Mucosa of descending colon (tissue), 3 donors: ENCODE results near the gene LRRTM4. TPM values are rescaled to one million over a fixed set of nuclear protein-coding genes. Genes with fewer than 3 reads are reported as not detected.

Experiments
- ATAC-seq: fragments of 200-7000 bp; cut with Tn5 transposase; one replicate; pipeline ENCODE4 v1.9.1; 2020; ENCODE audit warnings: mild to moderate bottlenecking, moderate library complexity
- DNase-seq, 3 donors: peaks; one replicate each; pipeline ENCODE4 v3.0.0-alpha.2; 2020
- H3K36me3 ChIP-seq: fragments of 200-600 bp; one replicate; pipeline ENCODE4 v1.8.0; 2021; ENCODE audit warnings: low read depth, mild to moderate bottlenecking
- H3K4me1 ChIP-seq: fragments of 200-600 bp; one replicate; pipeline ENCODE4 v1.8.0; 2021; ENCODE audit warnings: low read depth, mild to moderate bottlenecking
- H3K4me3 ChIP-seq: fragments of 200-600 bp; one replicate; pipeline ENCODE4 v1.8.0; 2021; ENCODE audit warnings: mild to moderate bottlenecking
- H3K9me3 ChIP-seq: fragments of 200-600 bp; one replicate; pipeline ENCODE4 v1.8.0; 2021; ENCODE audit warnings: mild to moderate bottlenecking
- intact Hi-C, 2 donors: fragments of 100-400 bp; cut with DNase I in 1 of 2; cut with micrococcal nuclease in 1 of 2; formaldehyde crosslinking; loops; one replicate each; pipeline versions ENCODE4 v1.11.0 to v1.11.1; 2022; cut with DNase I, micrococcal nuclease
- total RNA-seq, 3 donors: library from RNA; stranded (reverse); fragmentation: NEBNext Ultra II Directional in 2 of 3; extraction: Animal tissue kit (Norgen Biotek cat#: 25700) in 2 of 3; gene quantifications; one replicate each; pipeline versions ENCODE4 v1.2.1 to v1.2.4, GENCODE V29; 2021 to 2023
- TF ChIP-seq, protein P1 (sequence below): fragments of 200-600 bp; IDR thresholded peaks from one replicate; pipeline ENCODE4 v1.8.0; 2022; ENCODE audit warnings: antibody characterized with exemption, mild to moderate bottlenecking
- donor health status: DM: no; HTN: no; CAD: no; lungs with moderate emphysema.
- donor health status: DM: no; HTN: no; CAD: no.
- donor health status: DM: no; HTN: yes; CAD: no.

Gene LRRTM4
- total RNA-seq, 3 donors from 2014 or later: 0.41 to 1.4 TPM; not detected in 1

DNA sequence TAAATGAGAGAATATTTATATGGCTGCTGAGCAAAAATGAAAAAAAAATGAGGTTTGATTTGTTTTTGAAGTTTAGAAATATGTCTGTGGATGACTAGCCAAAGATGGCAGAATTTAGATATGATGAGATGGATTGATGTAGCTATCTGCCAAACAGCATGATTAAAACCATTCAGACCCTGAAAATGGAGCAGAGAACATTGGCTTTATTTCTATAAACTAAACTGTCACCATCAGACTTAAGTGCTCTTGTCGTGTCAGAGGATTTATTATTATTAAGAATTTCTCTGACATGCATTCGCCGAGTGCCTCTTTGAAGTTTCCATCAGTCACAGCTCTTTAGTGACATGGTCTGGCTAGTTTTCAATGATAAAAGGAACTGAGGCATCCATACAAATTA lies 151.7 kb downstream of the LRRTM4 start:
- Histone ChIP-seq H3K9me3 (no peaks in the 10 kb centered on the region), H3K4me3 (no peak overlapping the region), H3K36me3 (no peaks in the 10 kb centered on the region), H3K4me1 (no peaks in the 10 kb centered on the region)
- intact Hi-C loops: no loop called here
- DNase-seq: no peak
- TF ChIP-seq, protein P1, sequence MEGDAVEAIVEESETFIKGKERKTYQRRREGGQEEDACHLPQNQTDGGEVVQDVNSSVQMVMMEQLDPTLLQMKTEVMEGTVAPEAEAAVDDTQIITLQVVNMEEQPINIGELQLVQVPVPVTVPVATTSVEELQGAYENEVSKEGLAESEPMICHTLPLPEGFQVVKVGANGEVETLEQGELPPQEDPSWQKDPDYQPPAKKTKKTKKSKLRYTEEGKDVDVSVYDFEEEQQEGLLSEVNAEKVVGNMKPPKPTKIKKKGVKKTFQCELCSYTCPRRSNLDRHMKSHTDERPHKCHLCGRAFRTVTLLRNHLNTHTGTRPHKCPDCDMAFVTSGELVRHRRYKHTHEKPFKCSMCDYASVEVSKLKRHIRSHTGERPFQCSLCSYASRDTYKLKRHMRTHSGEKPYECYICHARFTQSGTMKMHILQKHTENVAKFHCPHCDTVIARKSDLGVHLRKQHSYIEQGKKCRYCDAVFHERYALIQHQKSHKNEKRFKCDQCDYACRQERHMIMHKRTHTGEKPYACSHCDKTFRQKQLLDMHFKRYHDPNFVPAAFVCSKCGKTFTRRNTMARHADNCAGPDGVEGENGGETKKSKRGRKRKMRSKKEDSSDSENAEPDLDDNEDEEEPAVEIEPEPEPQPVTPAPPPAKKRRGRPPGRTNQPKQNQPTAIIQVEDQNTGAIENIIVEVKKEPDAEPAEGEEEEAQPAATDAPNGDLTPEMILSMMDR: no peak
- no peak for ATAC-seq

DNA sequence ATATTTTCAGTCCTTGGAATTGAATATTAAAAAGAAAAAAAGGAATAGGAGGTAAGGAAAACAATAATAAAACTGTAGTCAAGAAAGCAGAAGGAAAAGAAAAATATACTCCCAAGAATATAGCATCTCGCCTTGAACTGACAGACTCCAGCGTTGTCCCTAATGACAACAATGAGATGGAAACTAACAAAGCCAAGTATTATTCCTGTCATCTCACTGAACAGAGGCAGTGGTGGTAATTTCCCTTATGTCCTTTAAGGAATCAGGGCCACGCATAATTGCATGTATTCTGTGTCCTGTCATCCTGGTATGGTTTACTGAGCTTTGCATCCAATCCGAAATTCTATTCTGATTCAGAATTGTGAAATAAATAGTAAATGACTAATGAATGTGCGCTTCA lies 158.9 kb downstream of the LRRTM4 start:
- DNase-seq (no peak), ATAC-seq (no peak)
- no peaks in the 10 kb centered on the region for H3K9me3 ChIP-seq
- intact Hi-C loops: no loop called here
- H3K4me3 ChIP-seq: no peak overlapping the region
- H3K4me1 ChIP-seq: no peaks in the 10 kb centered on the region
- TF ChIP-seq, protein P1: no peak
- H3K36me3 ChIP-seq: no peaks in the 10 kb centered on the region

DNA sequence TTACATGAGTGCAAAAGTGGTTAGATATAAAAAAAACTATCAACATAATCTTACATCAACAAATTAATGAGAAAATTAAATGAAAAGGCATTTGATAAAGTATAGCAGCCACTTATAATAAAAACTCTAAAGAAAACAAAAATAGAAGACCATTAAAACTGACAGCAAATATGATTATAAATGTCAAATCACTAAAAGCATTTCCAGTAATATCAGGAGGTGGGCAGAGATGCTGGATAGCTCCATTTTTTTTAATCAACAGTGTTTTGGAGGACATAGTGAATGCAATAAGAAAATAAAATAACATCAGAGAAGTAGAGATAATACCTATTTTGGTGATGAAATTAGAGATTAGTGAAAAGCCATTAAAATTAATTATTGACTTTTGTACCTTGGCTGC lies 173.4 kb downstream of the LRRTM4 start:
- intact Hi-C loops: no loop called here
- no peaks in the 10 kb centered on the region for H3K36me3 ChIP-seq
- no peak for DNase-seq
- H3K9me3 ChIP-seq: peaks cover 4% of the 10 kb centered on the region
- H3K4me3 ChIP-seq: no peak overlapping the region
- no peaks in the 10 kb centered on the region for H3K4me1 ChIP-seq
- TF ChIP-seq, protein P1: no peak
- ATAC-seq: no peak

DNA sequence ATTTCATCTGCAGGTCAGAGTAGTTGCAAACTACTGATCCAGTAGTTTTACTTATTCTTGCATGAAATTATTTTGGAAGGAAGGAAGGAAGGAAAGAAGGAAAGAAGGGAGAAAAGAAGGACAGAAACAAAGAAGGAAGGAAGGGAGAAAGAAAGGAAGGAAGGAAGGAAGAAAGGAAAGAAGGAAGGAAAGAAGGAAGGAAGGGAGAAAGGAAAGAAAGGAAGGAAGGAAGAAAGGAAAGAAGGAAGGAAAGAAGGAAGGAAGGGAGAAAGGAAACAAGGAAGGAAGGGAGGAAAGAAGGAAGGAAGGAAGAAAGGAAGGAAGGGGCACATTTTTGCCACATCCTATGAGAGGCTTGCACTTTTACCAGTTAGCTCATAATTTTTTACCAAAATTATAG lies 186.2 kb downstream of the LRRTM4 start:
- H3K4me3 ChIP-seq: no peak overlapping the region
- no peaks in the 10 kb centered on the region for H3K36me3 ChIP-seq
- TF ChIP-seq, protein P1: no peak
- H3K9me3 ChIP-seq: no peaks in the 10 kb centered on the region
- H3K4me1 ChIP-seq: no peaks in the 10 kb centered on the region
- intact Hi-C loops: no loop called here
- DNase-seq (no peak), ATAC-seq (no peak)

DNA sequence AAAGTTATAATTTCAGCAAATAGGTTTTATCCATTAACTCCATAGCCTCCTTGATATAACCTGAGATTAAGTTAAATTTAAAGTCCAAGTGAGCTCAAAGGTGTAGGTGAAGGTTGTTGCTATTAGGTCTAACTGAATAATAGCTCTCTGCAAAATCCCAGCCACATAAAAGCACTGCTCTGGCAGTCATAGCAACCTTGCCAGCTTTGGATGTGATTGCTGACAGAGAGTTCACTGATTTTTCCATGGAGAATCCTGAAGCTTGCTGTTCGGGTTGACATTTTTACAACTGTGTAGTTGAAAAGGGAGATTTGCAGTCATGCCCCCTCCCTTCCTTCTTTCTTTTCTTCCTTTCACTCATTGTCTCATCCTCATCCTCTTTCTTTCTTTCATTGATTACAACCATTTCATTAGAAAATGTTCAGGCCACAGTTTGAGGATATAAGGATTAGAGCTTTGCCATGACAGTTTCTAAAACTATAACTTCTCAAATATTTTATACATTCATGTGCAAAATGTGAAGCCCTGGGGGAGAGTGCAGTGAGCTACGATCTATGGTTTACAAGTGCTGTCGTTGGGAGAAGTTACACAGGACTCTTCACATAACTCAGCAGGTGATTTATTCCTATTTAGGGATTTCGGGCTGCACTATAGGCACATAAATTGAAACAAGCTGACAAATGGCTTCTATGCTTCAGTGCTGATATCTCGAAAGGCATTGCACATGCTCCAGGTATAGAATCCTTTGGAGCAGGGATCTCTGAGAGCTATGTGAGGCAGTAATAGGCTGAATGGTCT lies 193.8 kb downstream of the LRRTM4 start:
- TF ChIP-seq, protein P1: no peak
- Histone ChIP-seq H3K4me3 (no peak overlapping the region), H3K9me3 (no peaks in the 10 kb centered on the region), H3K36me3 (no peaks in the 10 kb centered on the region), H3K4me1 (no peaks in the 10 kb centered on the region)
- intact Hi-C loops: no loop called here
- ATAC-seq: no peak
- DNase-seq: no peak
